Cerebellar nuclear complex (tissue), 1 donor: ENCODE results near the gene MAML1.

ENCODE experiments used
- DNase-seq, 2 experiments: peaks; one replicate each; lab custom pipeline; 2025; lab: John Stamatoyannopoulos, UW

The MAML1 gene

DNA sequence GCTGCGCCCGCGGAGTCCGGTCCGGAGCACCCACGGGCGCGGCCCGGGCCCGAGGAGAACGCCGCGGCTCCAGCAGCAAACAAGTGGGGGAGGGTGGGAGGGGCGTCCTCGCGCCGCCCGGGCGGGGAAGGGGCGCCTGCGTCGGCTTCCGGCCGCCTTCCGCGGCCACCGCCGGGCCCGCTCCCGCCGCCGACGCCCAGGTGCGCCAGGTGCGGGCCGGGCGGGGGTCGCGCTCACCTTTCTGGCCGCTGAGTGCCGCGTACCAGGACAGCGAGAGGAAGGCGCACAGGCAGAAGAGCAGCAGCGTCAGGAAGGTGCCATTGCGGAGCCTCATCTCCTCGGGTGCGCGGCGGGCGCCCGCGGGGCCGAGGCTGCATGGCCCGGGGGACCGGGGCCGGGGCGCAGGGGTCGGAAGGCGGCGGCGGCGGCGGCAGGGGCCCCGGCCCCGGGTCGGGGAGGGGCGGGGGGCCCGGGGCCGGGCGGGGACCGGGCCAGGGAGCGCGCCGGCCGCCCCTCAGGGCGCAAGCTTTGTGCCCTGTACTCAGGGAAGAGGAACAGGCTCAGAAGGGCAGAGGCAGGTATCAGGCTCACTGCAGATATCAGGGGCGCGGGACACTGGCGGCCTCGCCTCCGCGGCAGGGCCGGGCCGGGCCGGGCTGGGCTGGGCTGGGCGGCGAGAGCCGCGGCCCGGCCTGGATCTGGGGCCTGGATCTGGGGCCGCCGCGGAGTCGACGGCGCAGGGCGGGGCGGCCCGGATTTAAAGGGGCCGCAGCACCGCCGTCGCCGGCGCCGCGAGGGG is 73.8 kb downstream of the MAML1 start, which contains the start of gene MGAT4B:
MGAT4B (minus strand) TSS at position 617 of the 799 bp plus-strand sequence; CDS start at position 334, 283 bp downstream.
- no peak for DNase-seq

DNA sequence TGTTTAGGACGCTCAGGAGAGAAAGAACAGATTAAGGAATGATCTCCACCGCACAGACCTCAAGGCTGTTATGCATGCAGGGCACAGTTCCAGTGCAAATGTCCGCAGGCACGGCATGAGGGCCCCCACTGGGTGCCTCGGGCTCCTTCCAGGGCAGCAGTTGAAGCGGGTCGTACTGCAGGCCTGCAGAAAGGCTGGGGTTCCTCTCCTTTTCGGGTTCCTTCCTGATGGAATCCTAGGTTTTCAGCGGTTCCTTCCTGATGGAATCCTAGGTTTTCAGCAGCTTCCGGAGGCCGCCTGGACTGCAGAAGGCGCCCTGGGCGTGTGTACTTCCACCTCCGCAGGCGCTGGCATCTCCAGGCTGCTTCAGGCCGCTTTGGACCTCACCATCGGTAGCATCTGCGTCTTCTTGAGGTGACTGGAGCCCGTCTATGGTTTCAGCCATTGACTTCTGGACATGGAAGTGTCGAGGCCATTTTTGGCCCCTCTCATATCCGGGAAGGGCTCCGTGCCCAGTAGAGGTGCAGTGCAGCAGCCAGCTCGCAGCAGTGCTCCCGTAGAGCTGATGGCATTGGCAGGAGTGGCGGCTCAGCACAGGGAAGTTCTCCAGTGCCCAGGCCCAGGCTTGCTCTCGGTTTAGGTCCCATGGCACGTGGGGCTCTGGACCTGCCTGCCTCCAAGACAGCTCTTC is 79.7 kb downstream of the MAML1 start:
- DNase-seq = peak; percentile 53 to 91

DNA sequence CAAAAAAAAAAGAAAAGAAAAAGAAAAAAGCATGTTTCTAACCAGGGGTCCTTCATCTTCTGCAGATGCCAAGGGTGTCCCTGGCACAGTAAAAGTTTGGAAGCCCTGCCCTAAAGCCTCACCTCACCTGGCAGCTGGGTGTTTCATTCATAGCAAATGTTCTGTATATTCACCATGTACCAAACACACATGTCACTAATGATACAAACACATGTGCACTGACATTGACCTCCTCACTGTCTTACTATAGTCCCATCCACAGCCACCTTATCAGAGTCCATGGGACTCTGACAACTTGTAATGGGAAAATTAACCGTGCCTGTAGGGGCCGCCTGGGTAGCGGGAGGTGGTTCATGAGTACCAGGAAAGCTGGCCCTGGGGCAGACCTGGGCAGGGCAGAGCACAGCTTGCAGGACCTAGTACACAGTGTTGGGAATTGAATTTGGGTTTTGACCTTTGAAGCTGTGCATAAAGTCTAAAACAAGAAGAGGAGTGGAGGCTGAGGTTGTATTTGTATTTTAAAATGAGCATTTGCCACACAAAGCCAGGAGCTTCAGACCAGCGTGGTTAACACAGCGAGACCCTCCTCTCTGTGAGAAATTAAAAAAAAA is 80.5 kb downstream of the MAML1 start:
- no peak for DNase-seq

DNA sequence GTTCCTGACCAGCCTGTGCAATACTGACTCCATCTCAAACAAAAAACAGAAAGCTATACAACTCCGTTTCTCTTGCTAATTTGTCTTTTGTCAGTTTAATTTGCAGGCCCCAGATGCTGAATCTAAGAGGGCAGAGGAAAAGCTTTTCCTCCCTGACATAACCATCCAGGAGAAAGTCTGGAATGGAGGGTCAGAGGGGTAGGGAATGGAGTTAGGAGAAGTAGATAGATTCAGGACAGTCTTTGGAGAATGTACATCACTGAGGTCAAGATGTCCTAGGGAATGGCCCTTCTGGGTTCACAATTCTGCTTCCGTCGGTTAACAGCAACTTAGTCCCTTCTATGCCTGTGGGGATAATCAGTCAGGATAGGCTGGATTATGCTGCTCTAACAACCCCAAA is 81.5 kb downstream of the MAML1 start:
- no peak for DNase-seq

DNA sequence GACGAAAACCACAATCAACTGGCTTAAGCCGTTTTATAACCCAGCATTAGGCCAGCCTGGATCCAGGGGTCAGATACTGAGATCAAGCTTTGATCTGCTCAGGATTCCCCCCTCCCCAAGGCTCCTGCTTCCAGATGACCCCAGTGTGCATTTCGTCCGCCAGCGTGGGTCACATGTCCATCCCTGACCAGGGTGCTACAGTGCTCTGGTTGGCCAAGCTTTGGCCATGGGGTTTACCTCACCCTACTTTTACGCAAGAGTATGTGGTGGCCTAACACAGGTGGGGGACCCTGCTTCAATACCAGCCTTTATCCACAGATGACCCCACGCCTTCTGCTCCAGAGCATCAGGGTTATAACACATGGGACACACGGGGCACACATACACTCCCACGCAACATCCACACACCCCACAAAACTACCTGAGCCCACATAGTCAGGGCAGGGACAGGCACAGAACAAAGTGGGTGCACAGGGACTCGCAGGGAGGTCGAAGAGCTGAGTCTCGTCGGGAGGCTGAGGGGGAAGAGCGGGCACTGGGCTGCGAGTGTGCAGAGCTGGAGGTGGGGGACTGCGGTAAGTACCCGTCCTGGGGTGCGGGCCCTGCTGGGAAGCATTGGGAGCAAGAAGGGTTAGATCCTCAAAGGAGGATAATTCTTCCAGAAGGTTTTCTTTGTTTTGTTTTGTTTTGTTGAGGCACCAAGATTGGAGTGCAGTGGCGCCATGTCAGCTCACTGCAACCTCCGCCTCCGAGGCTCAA is 83.0 kb downstream of the MAML1 start:
- no peak for DNase-seq

DNA sequence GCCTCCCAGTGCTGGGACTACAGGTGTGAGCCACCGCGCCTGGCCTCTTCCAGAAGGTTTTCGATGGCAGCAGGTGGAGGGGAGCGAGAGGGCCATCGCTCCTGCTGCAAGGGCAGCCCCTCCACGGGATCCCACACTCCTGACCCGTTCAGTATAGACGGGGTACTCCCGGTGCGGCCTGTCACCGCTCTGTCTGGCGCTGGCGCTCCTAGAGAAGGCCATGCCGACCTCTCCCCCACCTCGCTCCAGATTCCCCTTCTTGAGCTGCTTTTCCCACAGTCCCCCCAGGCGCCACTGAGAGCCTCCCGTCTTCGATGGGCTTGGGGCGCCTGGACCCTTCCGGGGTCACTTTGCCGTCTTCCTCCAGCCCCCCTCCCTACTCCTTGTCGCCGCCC is 83.8 kb downstream of the MAML1 start:
- no peak for DNase-seq

DNA sequence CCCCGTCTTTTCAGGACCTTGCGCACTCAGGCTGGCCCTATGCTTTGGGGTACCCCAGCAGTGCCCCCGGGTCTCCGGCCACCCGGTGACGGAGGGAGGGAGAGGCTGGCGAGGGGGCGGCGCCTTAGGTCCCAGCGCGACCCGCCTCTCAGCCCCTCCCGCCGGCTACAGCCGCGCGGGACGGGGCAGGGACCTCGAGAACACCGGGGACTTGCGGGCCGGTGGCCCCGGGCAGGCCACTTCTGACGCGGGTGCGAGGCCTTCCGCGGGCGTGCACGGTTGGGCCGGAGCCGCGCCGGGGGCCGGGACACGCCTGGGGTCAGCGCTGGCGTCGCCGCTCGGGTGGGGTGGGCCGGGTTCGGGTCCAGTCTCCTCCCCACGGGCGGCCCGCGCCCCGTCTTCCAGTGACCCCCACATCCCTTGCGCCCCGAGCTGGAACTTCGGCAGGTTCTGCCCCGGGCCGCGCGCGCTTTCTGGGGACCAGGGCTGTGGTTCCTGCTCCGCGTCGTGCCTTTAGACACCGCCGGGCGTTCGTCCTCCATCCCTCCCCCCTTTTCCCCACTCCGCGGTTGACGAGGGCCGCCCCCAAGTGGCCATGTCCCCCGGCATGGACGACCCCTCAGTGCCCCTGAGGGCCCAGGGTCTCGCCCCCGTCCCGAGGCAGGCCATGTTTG is 84.3 kb downstream of the MAML1 start:
- no peak for DNase-seq

DNA sequence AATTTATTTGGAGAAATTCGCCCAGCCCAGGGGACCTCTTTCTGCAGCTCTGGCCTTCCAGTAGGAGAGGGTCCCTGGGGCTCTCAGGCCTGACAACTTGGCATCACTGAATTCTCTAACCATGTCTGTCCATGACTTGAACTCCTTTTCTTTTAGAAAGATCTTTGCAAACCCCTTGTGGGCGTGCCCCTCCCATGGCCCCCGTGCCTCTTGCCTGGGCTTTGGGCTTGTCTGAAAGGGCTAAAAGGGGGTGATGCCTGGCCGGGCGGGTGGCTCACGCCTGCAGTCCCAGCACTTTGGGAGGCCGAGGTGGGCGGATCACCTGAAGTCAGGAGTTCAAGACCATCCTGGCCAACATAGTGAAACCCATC is 84.8 kb downstream of the MAML1 start:
- no peak for DNase-seq

DNA sequence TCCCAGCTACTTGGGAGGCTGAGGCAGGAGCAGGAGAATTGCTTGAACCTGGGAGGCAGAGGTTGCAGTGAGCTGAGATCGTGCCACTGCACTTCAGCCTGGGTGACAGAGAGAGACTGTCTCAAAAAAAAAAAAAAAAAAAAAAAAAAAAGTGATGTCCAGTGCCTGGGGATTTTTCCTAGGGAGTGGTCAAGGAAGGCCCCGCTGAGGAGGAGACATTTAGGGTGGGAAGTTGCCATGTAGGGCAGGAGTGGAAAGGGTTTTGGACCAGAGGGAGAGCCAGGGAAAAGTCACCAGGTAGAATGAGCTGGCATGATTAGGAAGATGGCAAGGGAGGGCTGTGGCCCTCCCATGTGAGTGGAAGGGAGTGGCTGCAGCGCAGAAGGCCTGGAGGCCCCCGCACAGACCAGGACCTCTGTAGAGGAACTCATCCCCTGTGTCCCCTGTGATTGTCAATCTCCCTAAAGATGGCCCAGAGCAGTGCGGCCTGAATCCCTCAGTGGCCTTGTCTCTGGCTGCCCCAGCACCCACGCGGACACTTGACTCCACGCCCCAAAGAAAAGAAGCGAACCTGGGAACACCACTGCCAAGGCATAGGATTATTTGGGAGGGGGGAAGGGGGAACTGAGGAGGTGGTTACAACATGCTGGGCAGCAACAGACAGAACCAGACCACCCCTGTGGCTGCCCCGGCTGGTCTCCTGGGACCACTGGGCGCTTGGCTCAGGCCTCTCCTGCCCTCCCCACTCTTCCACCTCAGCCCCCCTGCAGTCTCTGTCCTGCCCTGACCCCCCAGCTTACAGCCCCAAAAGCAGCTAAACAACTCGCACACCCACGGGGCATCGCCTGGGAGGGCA is 85.5 kb downstream of the MAML1 start:
- no peak for DNase-seq

DNA sequence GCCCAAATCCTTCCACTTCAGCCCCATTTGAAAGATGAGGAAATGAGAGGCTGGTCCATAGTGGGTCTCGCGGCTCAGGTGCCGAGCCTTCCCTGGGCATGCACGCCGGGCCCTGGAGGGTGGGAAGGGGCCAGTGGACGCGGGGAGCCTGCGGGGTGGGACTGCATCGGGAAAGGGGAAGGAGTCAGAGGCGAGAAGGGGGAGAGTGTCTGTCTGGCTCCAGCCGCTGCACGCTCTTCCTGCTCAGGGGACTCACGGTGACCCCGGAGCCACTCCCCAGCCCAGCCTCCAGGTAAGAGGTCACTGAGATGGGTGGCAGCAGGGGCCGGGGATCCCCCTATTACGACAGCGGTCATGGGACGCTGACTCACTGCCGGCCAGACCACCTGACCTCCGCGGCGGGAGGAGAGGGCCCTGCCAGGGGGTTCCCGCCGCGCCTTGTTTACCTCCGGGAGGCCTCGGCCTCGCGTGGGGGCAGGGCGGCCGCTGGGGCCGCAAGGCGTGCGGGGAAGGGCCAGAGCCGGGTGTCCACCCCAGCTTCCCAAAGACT is 86.2 kb downstream of the MAML1 start:
- peak in 1 of 2 experiments; percentile 28 for DNase-seq

DNA sequence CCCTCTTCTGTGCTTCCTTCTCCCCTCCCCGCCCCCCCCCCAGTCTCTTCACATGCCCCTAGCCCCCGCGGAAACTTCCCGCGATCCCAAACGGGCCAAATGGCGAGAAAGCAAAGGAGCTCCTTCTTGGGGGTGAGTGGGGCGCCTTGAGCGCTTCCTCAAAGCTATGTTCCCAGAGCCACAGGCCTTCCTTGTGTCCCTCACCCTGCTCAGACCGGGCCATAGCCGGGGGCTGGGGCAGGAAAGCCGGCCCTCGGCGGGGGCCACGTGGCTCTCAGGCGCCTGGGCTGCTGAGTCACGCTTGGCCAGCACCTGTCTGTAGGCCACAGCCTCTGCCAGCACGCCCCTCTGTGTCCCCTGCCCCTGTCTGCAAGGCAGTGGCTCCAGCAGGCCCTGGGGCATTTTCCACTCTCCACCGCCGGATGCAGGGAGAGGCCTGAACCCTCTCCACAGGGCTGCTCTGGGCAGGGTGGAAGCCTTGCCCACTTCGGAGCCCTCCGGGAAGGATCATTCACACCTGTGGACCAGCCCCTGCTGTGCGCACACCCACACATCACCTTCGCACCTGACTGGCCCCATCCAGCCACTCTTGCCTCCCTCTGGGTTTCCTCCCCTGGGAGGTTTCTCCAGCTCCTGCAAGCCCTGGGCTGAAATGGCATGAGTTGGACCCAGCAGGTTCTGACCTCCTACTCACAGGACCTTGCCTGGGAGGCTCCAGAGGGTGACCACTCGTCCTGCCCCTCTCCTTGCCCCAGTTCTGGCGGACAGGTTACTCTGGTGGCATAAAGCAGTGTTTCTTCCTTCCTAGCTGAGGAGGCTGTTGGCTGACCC is 86.9 kb downstream of the MAML1 start:
- DNase-seq = no peak

DNA sequence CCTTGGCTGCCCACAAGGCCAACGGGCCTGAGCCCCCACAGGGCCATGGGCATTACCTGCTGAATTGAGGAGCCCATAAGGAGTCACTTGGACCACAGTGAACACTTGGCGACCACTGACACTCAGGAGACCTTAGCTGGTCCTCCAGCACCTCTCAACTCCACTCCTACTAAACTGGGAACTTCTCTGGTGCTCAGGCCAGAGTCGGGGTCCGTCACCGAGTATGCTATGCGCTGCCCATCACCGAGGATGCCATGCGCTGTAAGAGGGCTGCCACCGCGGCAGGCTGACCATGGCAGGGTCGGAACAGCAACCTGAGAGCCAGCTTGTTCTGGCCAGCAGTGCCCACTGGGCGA is 87.5 kb downstream of the MAML1 start:
- no peak for DNase-seq

DNA sequence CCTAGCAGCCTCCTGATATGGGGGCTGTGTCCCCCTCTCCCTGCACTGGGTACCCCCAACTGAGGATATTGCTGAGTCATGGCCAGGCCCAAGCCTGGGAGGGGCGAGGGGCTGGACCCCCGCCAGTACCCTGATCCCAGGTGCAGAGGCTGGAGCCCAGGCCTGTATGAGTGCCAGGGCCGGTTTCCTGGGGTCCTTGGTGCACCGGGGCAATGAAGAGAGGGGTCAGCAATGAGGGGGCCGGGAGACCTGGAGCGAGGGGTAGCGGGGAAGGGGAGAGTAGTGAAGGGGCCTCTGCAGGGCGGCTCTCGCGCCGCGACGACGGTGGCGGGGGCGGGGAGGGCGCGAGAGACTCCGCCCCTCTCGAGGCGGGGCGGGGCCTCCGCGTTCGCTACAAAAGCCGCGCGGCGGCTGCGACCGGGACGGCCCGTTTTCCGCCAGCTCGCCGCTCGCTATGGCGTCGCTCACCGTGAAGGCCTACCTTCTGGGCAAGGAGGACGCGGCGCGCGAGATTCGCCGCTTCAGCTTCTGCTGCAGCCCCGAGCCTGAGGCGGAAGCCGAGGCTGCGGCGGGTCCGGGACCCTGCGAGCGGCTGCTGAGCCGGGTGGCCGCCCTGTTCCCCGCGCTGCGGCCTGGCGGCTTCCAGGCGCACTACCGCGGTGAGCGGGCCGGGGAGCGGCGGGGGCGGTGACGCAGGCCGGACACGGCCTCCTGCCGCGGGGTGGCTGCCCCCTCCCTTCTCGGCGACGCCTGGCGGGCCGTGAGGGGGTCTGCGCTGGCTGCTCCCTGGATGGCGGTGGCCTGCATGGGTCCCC is 88.1 kb downstream of the MAML1 start, which contains the start of gene SQSTM1:
SQSTM1 (plus strand) TSS at position 423 of the 815 bp plus-strand sequence; CDS start at position 455, 32 bp downstream.
- DNase-seq = no peak

DNA sequence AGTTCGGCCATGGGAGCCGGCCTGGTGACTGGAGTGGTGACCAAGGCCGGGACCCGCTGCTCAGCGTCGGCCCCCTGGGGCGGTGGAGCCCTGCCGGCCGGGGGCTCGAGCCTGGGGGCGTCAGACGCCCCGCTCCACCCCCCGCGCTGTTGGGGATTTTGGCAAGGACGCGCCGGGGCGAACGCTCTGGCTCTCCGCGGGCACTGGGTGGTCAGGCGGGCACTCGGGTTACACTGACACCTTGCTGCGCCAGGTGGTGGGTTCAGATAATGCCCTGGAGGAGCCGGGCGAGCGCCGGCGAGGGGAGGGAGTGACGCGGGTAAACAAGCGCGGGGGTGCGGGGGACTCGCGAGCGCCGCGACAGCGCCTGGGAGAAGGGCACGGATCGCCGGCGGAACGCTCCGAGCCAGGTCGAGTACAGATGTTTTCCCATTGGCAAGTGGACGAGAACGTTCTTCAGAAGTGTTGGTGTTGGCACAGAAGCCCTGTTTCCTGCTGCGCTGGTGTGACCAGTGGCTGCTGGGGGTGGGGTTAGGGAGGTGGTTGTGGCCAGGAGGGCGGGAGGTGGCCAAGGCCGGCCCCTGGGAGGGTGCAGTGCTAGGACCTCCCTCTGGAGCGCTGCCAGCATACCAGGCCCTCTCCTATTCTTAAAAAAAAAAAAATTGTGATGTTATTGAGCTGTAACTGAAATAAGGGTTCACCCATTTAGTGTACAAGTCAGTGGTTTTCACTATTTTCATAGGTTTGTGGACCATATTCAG is 88.9 kb downstream of the MAML1 start:
- peak in 1 of 2 experiments; percentile 15 for DNase-seq

DNA sequence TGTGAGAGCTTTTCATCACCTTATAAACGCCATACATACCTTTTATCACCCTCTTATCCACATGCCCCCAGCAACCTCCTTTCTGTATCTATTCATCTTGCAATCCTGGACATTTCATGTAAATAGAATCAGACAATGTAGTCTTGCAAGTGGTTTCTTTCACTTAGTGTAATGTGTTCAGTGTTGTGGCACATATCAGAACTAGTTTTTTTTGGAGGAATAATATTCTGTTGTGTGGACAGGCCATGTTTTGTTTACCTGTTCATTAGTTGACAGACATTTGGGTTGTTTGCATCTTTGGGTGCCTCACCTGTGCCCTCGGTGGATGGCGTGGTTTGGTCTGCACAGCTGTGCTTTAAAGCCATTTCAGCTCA is 89.4 kb downstream of the MAML1 start:
- no peak for DNase-seq

DNA sequence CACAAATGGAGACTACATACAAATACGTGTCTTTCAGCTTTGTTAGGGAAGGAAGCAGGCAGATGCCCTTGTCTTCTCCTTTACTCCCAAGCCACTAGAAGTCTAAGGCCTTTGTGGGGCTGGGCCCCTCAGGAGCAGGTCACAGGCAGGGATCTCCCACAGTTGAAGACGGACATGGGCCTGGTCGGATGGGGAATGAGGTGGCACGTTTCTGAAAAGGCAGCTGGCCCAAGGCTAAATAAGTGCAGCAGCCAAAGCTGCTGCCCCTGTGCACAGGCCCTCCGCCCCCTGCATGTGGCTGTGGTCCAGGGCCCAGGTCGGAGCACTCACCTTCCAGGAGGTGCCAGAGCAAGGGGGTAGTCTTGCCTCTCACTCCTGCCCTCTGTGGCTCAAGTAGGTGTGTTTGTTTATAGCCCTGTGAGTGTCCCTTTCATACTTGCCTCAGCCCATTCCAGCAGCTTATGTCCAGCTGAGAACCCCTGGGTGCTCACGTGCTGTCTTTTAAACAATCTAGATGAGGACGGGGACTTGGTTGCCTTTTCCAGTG is 89.9 kb downstream of the MAML1 start:
- DNase-seq = no peak

DNA sequence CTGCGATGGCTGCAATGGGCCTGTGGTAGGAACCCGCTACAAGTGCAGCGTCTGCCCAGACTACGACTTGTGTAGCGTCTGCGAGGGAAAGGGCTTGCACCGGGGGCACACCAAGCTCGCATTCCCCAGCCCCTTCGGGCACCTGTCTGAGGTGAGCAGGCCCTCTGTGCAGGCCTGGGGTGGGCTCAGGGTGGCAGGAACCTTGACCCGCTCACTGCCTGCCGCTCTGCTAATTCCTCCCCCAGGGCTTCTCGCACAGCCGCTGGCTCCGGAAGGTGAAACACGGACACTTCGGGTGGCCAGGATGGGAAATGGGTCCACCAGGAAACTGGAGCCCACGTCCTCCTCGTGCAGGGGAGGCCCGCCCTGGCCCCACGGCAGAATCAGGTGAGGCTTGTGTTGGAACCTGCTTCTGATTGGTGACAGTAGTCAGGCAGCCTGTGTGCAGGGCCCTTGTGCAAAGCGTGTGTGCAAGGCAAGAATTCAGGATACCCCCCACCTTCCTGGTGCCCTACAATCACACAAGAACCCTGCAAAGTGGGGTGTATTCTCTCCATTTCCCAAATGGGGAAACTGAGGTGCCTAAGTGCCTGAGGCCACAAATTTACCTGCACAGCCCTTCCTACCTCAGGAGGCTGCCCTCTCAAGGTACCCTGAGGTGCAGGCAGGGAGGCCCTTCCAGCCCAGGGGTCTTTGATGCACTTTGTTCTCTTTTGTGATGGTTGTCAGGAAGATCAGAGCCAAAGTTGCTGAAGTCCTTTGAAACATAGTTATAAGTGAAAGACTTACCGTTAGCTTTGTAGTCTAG is 91.5 kb downstream of the MAML1 start:
- no peak for DNase-seq
